K562 (cell line): ENCODE measurements around the gene NMBR. TPM values are rescaled to one million over a fixed set of nuclear protein-coding genes. Genes with fewer than 3 reads are reported as not detected.

Experiments
- ATAC-seq: fragments of 200-7000 bp; cut with Tn5 transposase; 3 replicates; pipeline ENCODE4 v1.9.1; 2020; ENCODE audit warnings: moderate library complexity
- BruUV-seq: library from RNA; stranded (reverse); fragments of 400-500 nt; replicated peaks from 2 replicates; lab custom pipeline; 2021; lab: Mats Ljungman, UMichigan
- CTCF ChIA-PET: fragments of 300-600 bp; formaldehyde crosslinking; extraction: SDS; loops from one replicate; lab custom pipeline; 2021; ENCODE audit warnings: low intra/inter-chr PET ratio; lab: Yijun Ruan, JAX
- POLR2A ChIA-PET: fragments of 300-600, 350-650 bp; sonication (Branson Sonifier 250); formaldehyde crosslinking; extraction: SDS; loops from one replicate; lab custom pipeline; 2021; ENCODE audit warnings: antibody characterized with exemption, inconsistent platforms; lab: Yijun Ruan, JAX
- DNase-seq, 4 experiments: peaks; one replicate each; pipeline versions ENCODE4 v3.0.0 to v3.0.0-alpha.2; 2011 to 2018; ENCODE audit warnings: low spot score in 3 of 4, mixed read lengths in 3 of 4; ENCODE audit errors: extremely low read depth in 1 of 4
- FAIRE-seq: peaks from 2 replicates; lab custom pipeline; 2011; peaks lifted over from hg19 to GRCh38; lab: Jason Lieb, UNC
- H2AFZ ChIP-seq: 2 replicates; pipeline ENCODE4 v1.6.0; 2011; ENCODE audit warnings: low read depth, low read length, control low read depth, inconsistent platforms
- H3K27ac ChIP-seq: fragments of 200-600 bp; 3 replicates; pipeline ENCODE4 v1.8.0; 2011; ENCODE audit warnings: low read depth, mild to moderate bottlenecking, control low read depth, inconsistent platforms, low read length, moderate library complexity, mixed read lengths; ENCODE audit errors: extremely low read depth
- H3K27me3 ChIP-seq, 2 experiments: fragments of 300-600 bp in 1 of 2; 2 replicates in 1 of 2; 3 replicates in 1 of 2; pipeline versions ENCODE4 v1.6.0 to v1.8.0; 2011; ENCODE audit warnings: inconsistent platforms in 2 of 2, low read length in 2 of 2, mild to moderate bottlenecking in 1 of 2, mixed read lengths in 1 of 2, moderate library complexity in 1 of 2; ENCODE audit not compliant: control insufficient read depth in 2 of 2, insufficient read depth in 2 of 2
- H3K36me3 ChIP-seq: fragments of 300-600 bp; 3 replicates; pipeline ENCODE4 v1.8.0; 2011; ENCODE audit warnings: mild to moderate bottlenecking, low read length, inconsistent platforms; ENCODE audit not compliant: control insufficient read depth, insufficient read depth
- H3K4me1 ChIP-seq, 2 experiments: fragments of 200-600 bp in 1 of 2; replicated peaks in 1 of 2; 2 replicates in 1 of 2; 3 replicates in 1 of 2; pipeline versions ENCODE4 v1.5.1 to v1.8.0; 2011; ENCODE audit warnings: inconsistent platforms in 2 of 2, low read length in 2 of 2, mild to moderate bottlenecking in 1 of 2, mixed read lengths in 1 of 2, moderate library complexity in 1 of 2; ENCODE audit not compliant: control insufficient read depth in 2 of 2, insufficient read depth in 2 of 2
- H3K4me2 ChIP-seq: 2 replicates; pipeline ENCODE4 v1.6.1; 2011; ENCODE audit warnings: low read length, control low read depth, inconsistent platforms, mixed read lengths; ENCODE audit not compliant: insufficient read depth
- H3K4me3 ChIP-seq: fragments of 200-600 bp; sonication (generic), shearing (Covaris generic); 2 replicates; pipeline ENCODE4 v1.5.1; 2016; ENCODE audit warnings: control low read depth, inconsistent platforms
- H3K79me2 ChIP-seq: fragments of 200-600 bp; 3 replicates; pipeline ENCODE4 v1.8.0; 2011; ENCODE audit warnings: low read length, inconsistent platforms; ENCODE audit not compliant: control insufficient read depth, insufficient read depth
- H3K9ac ChIP-seq, 2 experiments: 2 replicates each; pipeline versions ENCODE4 v1.6.0 to v1.6.1; 2011; ENCODE audit warnings: low read depth in 2 of 2, low read length in 2 of 2, control low read depth in 1 of 2, inconsistent platforms in 1 of 2, mild to moderate bottlenecking in 1 of 2, mixed read lengths in 1 of 2; ENCODE audit not compliant: insufficient read depth in 1 of 2
- H3K9me1 ChIP-seq: one replicate; pipeline ENCODE4 v1.6.0; 2011; ENCODE audit warnings: inconsistent platforms, mild to moderate bottlenecking, low read length, moderate library complexity; ENCODE audit not compliant: control insufficient read depth, insufficient read depth
- H3K9me3 ChIP-seq: replicated peaks from 2 replicates; pipeline ENCODE4 v1.5.1; 2011; ENCODE audit warnings: low read depth, low read length, inconsistent platforms; ENCODE audit not compliant: control insufficient read depth, insufficient read depth
- H4K20me1 ChIP-seq: replicated peaks from 2 replicates; pipeline ENCODE4 v1.6.1; 2011; ENCODE audit warnings: low read length, inconsistent platforms, mixed read lengths; ENCODE audit not compliant: control insufficient read depth, insufficient read depth
- CHCHD3 ChIP-seq: fragments of 250-450 bp; sonication (Bioruptor Pico); IDR thresholded peaks from 2 replicates; pipeline ENCODE4 v2.1.2; 2022; ENCODE audit warnings: mild to moderate bottlenecking
- DNMT1 ChIP-seq: fragments of 450-650 bp; IDR thresholded peaks from 2 replicates; pipeline ENCODE4 v1.6.1; 2016; ENCODE audit warnings: antibody characterized with exemption, mild to moderate bottlenecking
- GTF2E2 ChIP-seq: fragments of 200-800 bp; sonication (Bioruptor generic); IDR thresholded peaks from 2 replicates; pipeline ENCODE4 v1.6.1; 2016; ENCODE audit warnings: missing genetic modification characterization, missing compliant biosample characterization
- PURB ChIP-seq: sonication (generic); formaldehyde crosslinking; IDR thresholded peaks from 2 replicates; pipeline ENCODE4 v1.9.0; 2021; ENCODE audit warnings: low read depth, mild to moderate bottlenecking, missing genetic modification reagents
- TARDBP ChIP-seq: fragments of 450-650 bp; IDR thresholded peaks from 2 replicates; pipeline ENCODE4 v1.6.1; 2016
- ZNF217 ChIP-seq: sonication (generic); formaldehyde crosslinking; IDR thresholded peaks from 2 replicates; pipeline ENCODE4 v1.8.0; 2022; ENCODE audit warnings: mild to moderate bottlenecking, missing genetic modification reagents
- WGBS: fragments of 100-300 bp; shearing (Covaris generic); methylation state at CpG from one replicate; pipeline ENCODE4 v1.1.6; 2016; ENCODE audit warnings: low coverage, mixed read lengths; ENCODE audit not compliant: insufficient coverage; ENCODE audit errors: missing lambda C conversion rate; 5-methylcytosine and 5-hydroxymethylcytosine counted together
- in situ Hi-C: fragments of 300-500 bp; cut with MboI; formaldehyde crosslinking; loops from 4 replicates; pipeline ENCODE4 v1.15.0; 2018; ENCODE audit warnings: inconsistent platforms, mixed read lengths
- intact Hi-C: fragments of 100-400 bp; cut with micrococcal nuclease; formaldehyde crosslinking; loops from 2 replicates; pipeline ENCODE4 v1.14.2; 2022
- polyA plus RNA-seq, 8 experiments: library from polyadenylated mRNA; depleted of rRNA in 4 of 8; stranded (reverse) in 5 of 8; unstranded in 3 of 8; fragments of >200 nt; fragmentation: Nextera tagmentation in 2 of 8; fragmentation: Illumina TruSeq in 1 of 8; extraction: Ambion mirVana in 2 of 8; extraction: Trizol in 1 of 8; gene quantifications; 2 replicates each; pipeline versions ENCODE4 v1.2.1 to v1.2.3, GENCODE V29; 2011 to 2014; ENCODE audit warnings: inconsistent platforms in 1 of 8, missing spikeins in 1 of 8
- total RNA-seq, 7 experiments: library from RNA; depleted of rRNA in 6 of 7; stranded (reverse); fragments of >200 nt in 6 of 7; fragmentation: Illumina TruSeq in 2 of 7; extraction: Trizol in 2 of 7; gene quantifications; 2 replicates each; pipeline versions ENCODE4 v1.2.1 to v1.2.3, GENCODE V29; 2011 to 2021; ENCODE audit warnings: low replicate concordance in 1 of 7
- TF ChIP-seq, protein P1 (sequence below): fragments of 450-650 bp; formaldehyde crosslinking; IDR thresholded peaks from 2 replicates; pipeline ENCODE4 v1.4.0; 2020; ENCODE audit warnings: mild to moderate bottlenecking
- TF ChIP-seq, protein P2 (sequence below): fragments of 250-450 bp; sonication (Bioruptor Pico); IDR thresholded peaks from 2 replicates; pipeline ENCODE4 v1.4.0; 2020

NMBR gene
- total and polyA plus RNA-seq, 9 of the 15 experiments (the other 6 are each of a cell fraction or from before 2014, with no cell fraction given): not detected

DNA sequence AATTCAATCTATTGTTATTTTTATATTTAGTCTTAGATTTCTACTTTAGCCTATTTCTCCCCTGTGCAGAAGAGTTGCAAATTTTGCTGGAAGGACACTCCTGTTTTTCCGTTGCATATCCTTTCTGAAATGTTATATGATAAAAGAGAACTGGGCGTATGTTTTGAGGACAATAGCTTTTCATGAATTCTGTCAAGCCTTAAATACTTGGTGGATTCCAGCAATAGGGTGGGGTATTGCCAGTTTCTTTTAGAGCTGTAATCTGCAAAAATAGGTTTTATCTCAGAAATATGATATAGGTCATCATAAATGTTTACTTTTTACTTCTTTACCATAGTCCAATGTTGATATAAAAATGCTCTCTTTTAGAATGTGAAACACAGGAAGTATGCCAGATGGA is 42.1 kb upstream of the NMBR start:
- Histone ChIP-seq H3K9ac (no peak overlapping the region), H3K4me2 (no peak overlapping the region), H3K4me3 (no peak overlapping the region), H4K20me1 (no peaks in the 10 kb centered on the region), H3K4me1 (no peaks in the 10 kb centered on the region; a peak in 1 of 5 replicates), H2AFZ (no peak overlapping the region), H3K79me2 (no peaks in the 10 kb centered on the region), H3K27me3 (no peaks in the 10 kb centered on the region), H3K9me3 (no peaks in the 10 kb centered on the region), H3K36me3 (peaks cover 8% of the 10 kb centered on the region; the same call in 1 of the 3 replicates), H3K9me1 (no peaks in the 10 kb centered on the region), H3K27ac (no peak overlapping the region)
- 95% methylated on average over 2 of the region's 2 CpGs for WGBS
- in situ Hi-C loops: no loop called here
- intact Hi-C loops: no loop called here
- TF ChIP-seq, protein P1, sequence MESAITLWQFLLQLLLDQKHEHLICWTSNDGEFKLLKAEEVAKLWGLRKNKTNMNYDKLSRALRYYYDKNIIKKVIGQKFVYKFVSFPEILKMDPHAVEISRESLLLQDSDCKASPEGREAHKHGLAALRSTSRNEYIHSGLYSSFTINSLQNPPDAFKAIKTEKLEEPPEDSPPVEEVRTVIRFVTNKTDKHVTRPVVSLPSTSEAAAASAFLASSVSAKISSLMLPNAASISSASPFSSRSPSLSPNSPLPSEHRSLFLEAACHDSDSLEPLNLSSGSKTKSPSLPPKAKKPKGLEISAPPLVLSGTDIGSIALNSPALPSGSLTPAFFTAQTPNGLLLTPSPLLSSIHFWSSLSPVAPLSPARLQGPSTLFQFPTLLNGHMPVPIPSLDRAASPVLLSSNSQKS (CRISPR knock-in tag): no peak
- TF ChIP-seq, protein P2, sequence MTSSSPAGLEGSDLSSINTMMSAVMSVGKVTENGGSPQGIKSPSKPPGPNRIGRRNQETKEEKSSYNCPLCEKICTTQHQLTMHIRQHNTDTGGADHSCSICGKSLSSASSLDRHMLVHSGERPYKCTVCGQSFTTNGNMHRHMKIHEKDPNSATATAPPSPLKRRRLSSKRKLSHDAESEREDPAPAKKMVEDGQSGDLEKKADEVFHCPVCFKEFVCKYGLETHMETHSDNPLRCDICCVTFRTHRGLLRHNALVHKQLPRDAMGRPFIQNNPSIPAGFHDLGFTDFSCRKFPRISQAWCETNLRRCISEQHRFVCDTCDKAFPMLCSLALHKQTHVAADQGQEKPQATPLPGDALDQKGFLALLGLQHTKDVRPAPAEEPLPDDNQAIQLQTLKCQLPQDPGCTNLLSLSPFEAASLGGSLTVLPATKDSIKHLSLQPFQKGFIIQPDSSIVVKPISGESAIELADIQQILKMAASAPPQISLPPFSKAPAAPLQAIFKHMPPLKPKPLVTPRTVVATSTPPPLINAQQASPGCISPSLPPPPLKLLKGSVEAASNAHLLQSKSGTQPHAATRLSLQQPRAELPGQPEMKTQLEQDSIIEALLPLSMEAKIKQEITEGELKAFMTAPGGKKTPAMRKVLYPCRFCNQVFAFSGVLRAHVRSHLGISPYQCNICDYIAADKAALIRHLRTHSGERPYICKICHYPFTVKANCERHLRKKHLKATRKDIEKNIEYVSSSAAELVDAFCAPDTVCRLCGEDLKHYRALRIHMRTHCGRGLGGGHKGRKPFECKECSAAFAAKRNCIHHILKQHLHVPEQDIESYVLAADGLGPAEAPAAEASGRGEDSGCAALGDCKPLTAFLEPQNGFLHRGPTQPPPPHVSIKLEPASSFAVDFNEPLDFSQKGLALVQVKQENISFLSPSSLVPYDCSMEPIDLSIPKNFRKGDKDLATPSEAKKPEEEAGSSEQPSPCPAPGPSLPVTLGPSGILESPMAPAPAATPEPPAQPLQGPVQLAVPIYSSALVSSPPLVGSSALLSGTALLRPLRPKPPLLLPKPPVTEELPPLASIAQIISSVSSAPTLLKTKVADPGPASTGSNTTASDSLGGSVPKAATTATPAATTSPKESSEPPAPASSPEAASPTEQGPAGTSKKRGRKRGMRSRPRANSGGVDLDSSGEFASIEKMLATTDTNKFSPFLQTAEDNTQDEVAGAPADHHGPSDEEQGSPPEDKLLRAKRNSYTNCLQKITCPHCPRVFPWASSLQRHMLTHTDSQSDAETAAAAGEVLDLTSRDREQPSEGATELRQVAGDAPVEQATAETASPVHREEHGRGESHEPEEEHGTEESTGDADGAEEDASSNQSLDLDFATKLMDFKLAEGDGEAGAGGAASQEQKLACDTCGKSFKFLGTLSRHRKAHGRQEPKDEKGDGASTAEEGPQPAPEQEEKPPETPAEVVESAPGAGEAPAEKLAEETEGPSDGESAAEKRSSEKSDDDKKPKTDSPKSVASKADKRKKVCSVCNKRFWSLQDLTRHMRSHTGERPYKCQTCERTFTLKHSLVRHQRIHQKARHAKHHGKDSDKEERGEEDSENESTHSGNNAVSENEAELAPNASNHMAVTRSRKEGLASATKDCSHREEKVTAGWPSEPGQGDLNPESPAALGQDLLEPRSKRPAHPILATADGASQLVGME (CRISPR knock-in tag): no peak
- no peak for TF ChIP-seq ZNF217 (CRISPR knock-in tag)
- TF ChIP-seq DNMT1: no peak
- TF ChIP-seq TARDBP: no peak
- TF ChIP-seq PURB (CRISPR knock-in tag): no peak
- no peak for TF ChIP-seq GTF2E2 (tag)
- no peak for TF ChIP-seq CHCHD3 (CRISPR knock-in tag)
- FAIRE-seq (no peak), ATAC-seq (no peak), DNase-seq (no peak)
- POLR2A ChIA-PET: no interaction called here
- CTCF ChIA-PET: no interaction called here
- no TSS peak for BruUV-seq
